Lung microvascular endothelial cell (primary cell): ENCODE results near the gene TMEM154. TPM values are rescaled to one million over a fixed set of nuclear protein-coding genes. Genes with fewer than 3 reads are reported as not detected.
A peak's percentile ranks its signal among the peaks of the same experiment; 100 is the strongest.

Experiments used
- DNase-seq, 2 donors: peaks; one replicate each; pipeline versions ENCODE4 v3.0.0 to v3.0.0-alpha.2; 2010; ENCODE audit warnings: low read depth in 2 of 2
- total RNA-seq: library from RNA; depleted of rRNA; stranded (reverse); fragments of >200 nt; gene quantifications from 2 replicates; pipeline ENCODE4 v1.2.1, GENCODE V29; 2014

Gene TMEM154
- total RNA-seq, 1 donor from 2014 or later = 0.20 TPM

DNA sequence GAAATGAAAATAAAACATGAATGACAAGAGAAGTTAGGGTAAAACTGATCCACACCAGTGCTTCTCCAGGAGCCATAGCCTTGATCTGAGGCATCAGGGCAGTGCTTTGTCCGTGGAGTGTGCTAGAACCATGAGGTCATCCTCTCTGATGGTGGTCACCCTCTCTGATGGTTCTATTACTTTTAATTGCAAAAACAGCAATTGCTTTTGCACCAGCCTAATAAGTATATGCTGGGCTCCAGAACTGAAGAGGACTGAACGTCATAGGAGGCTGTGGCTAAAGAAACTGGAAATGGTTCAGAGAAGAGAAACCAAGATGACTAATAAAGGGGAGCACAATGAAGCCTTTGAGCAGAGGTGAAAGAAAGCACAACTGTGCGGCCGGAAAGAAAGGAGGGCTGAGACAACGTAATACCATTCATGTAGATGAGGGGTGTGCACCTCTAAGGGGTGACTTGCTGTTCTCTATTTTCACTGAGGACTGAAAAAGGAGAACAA is 17.0 kb upstream of the TMEM154 start:
- DNase-seq = no peak

DNA sequence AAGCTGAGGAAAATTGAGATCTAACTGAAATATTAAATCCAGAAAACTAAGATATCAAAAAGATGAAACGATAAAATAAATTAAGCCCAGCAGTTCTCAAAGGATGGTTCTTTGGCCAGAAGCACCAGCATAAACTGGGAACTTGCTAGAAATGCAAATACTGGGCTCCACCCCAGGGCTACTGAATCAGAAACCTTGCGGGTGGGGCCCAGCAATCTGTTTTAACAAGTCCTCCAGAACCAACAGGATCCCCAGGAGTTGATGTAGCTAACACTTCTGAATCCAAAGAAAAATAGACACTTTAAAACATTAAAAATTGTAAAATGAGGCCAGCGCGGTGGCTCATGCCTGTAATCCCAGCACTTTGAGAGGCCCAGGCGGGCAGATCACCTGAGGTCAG is 14.1 kb upstream of the TMEM154 start:
- no peak for DNase-seq

DNA sequence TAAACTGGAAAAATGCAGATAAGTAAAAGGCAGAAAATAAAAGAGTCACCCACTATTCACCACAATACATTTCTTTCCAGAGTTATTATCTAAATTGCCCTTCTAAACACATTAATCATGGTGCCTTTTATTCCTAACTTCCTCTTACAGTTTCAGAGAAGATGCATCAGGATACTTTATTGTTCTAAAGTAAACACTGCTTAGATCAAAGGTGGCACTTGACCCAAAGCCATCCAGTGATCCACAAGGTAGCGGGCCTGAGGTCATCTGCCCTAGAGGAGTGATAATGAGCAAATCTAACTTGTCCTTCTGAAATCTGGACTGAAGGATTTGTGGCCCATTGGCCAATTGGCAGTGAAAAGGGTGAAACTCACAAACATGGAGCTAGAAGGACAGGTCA is 12.0 kb upstream of the TMEM154 start:
- DNase-seq = no peak

DNA sequence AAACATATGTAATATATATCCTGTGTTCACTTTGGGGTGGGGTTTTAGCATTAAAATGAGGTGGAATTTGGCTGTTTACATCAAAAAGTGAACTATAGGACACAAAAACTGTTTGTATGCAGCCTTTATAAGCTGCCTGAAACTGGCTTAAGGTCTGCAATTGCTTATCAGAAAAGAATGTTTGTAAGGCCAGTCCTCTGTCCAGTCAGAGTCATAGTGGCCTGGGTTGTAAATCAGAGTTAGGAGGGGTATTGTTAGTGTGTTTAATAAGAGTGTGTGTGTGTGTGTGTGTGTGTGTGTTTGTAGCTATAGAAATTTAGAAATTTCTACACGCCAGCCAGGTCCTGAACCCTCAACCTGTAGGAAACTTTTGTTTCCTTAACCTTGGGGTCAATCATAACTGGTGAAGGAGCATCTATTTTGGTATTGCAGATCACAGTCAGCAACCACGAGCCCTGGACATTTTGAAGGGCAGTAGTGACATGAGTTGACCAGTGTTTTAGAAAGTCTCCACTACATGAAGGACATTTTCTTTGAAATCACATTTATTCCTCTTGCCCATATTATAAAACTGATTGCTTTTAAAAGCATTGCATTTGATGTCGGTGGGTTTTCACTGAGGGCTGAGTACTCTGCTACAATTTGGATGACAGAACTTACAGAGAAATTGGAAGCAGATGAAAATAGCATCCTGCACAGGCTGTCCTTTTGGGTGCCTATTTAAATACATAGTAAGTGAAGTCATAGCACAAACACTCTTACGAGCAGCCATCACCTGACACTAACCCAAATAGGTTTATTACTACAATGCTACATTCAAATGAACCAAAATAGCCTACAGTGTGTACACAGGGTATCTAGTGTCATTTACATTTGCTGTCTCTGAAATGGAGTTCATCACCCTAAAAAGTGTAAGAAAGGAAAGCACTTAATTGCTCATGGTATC is 11.2 kb upstream of the TMEM154 start:
- DNase-seq = no peak

DNA sequence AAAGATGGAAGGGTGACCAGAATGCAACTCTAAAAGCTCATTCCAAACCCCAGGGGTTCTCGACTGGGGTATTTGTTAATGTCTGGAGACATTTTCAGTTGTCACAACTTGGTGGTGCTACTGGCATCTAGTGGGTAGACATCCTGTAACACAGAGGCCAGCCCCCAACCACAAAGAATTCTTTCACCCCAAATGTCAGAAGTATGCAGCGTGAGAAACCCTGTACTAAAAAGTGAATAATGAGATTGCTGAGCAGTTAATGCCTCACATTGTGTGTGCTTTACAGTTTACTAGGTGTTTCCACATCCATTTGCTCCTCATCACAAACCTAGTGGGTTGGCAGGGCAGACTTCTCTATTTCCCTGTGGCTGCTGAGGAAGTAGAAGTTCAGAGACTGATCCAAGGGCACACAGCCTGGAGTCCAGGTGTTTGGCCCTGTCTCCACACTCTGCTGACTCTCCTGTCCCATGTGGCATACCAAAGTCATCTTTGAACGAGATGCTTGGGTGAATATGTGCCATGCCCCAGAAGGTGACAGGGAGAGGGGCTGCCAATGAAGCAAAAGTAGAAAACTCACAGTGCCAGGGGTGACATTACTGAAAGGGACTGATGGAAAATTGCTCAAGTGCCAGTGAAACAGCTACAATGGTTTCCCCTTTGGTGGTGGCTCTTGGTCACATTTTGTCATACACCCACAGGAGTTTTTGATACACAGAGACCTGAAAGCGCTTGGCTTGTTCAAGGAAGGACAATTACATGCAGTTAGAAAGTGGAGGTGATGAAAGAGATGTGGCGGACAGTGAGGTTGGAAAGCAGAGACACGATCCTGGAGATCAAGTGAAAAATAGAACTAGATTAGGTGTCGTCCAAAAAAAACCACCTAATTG is 10.1 kb upstream of the TMEM154 start:
- DNase-seq = no peak

DNA sequence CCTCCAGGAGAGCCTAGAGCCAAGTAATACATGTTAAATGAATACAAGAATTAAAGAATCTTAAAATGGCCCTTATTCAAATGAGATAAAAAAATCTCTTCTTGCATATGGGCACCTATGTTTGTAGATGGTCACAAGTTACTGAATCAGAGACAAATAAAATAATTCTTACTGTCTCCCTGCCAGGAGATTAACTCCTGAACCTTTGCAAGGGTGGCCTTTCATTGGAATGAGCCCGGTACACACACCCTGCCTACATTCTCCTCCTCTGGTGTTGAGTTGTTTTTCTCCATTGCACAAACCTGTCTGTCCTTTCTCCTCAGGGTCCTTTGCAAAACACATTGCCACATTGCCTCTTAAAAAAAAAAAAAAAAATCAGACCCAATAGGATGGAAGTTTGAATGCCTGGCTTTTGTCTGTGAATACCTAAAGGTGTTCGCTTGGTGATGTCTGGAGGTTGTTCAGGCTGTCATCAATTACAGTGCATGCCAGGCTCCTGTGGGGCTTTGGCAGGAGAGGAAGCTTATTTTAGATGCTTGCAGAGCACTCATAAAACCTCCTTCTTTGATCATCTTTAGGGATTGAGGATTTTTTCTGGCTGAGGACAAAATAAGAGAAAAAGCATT is 8.3 kb upstream of the TMEM154 start:
- DNase-seq = no peak

DNA sequence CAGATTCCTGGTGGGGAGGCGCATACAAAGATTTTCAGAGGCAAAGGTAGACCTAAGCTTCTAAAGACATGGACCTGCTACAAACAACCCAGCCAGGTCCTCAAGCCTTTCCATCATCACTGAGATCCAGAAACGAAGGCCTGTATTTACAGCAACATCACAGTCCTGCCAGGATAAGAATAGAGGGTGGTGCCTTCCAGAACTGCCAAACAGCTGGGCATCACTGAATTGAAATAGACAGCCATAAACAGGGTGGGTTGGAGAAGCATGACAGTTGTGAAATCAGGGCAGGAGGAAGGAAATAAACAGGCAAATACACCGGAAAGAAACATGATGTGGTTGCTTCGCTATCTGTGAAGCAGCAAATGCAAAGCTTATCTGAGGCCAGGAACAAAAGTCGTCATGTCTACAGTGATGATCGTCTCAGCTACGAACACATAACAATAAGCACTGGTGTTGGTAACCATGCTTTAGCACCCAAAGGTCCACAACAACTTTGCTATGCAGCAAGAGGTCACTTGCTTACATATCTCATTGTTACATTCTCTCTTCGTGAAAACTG is 6.7 kb upstream of the TMEM154 start:
- DNase-seq = no peak

DNA sequence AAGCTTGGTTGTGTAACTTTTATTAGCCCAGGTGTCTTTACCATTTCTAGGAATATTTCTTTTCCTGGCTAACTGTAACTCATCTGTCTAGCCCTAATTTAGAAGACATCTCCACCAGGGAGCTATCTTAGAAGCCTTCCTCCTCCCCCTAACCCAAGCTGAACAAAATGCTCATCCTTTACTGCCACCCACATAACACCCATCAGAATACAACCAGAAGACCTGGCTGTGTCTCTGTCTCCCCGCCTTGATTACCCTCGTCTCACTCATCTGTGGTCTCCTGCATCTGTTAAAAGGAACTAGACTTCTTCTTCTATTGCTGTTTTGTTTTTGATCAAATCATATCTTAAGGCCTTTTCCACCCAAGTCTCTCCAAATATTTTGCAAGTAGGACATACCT is 4.8 kb upstream of the TMEM154 start:
- no peak for DNase-seq

DNA sequence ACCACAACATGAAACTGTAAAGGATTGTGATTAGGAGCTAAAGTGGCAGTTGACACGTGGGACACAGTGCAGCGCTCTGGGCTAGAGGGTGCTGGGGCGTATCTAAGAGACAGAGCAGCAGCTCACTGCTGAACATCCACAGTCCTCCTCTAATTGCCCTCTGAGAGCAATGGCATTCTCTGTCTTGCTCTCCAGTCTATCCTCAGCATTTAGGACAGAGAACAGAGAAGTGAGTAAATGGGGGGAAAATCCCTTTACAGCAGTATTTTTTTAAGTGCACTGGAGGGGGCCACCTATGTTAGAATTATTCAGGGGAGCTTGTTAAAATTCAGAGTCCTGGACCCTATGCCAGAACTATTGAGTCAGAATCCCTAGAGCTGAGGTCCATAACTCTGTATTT is 4.2 kb upstream of the TMEM154 start:
- DNase-seq = no peak

DNA sequence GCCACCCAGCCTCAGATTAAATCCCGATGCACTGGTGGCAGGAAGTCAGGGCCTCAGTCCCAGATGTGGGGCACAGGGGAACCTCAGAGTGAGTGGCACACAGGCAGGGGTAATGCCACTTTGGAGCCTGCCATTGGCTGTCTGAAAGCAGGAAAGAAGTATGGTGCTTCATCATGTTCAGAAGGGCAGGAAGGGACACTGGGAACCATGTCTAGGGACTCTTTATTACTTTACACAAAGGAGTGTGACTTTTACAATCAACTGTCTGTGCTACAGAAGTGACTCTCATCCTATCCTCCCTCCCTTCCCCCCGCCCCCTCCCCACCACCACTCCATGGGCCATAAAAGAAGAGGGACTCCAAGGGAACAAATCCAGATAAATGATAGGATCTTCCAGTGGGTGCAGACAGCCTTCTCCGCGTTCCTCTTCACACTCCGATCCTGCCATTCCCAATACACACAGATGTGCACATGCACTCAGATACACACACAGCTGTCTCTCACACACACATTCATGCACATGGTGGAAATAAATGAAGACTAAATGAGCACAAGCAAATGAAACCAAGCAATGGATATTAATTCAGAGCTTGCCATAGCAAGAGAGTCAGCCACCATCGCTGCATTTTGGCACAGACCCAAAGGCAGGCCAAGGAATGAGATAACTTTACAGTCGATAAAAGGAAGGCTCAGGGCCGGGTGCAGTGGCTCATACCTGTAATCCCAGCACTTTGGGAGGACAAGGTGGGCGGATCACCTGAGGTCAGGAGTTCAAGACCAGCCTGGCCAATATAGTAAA is 2.5 kb upstream of the TMEM154 start:
- DNase-seq = no peak

DNA sequence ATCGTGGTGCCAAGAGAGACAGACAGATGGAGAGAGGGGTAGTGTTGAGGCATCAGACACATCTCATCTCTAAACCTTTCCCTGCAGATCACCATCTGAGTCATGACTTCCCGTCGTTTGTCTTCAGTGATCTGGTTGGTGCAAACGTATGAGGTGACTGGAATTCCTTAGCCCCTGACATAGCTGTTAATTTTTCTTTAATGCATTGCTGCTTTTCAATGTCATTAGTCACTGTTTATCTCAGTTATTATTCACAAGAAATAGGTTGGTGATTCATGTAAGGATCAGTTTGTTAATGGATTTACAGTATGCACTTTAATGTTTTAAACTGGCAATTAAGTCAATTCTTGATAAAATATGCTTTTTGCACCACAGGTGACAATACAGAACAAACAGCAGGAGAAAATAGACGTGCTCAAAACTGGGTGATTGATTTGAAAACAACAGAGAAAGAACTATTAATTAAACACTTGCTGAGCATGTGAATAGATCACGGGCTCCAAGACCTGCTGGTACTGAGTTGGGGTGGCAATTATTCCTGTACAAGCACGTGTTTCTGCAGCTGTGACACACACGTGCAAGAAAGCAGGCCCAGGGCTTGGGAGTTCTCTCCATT is 1.3 kb upstream of the TMEM154 start:
- peak; percentile 31 to 85 for DNase-seq

DNA sequence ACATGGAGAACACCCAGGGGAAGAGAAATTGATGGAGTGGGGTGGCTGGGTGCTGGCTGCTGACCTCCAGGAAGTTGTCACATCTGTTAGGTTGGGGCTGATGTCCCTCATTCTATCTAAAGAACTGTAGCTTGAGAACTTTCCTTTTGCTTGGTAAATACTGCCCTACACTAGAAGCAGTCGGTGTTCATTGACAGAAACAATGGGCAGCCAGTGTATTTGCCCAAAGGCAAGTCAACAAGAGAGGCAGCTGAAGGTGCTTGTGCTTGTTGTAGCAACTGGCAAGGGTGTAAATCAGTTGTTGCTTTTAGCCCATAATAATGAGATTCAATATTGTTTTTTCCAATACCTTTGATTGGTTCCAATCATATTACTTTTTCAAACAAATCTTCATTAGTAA is 956 bp downstream of the TMEM154 start:
- DNase-seq = no peak

DNA sequence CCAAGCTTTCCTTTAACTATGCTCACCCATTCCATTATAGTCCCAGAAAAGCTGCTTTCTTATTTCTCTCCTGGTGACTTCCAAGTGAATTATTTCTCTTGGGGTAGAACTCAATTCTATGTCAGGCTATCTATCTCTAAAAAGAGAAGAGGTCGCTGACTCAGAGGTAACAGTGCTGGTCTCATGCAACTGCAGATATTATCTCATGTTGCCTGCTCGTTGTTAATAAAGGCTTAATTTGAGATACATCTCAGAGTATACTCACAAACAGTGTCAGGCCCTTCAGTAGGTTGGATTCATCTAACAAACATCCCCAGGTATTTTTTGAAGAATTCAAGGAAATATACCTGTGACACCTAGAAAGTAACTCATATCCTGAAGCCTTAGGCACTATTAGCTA is 2.7 kb downstream of the TMEM154 start:
- no peak for DNase-seq

DNA sequence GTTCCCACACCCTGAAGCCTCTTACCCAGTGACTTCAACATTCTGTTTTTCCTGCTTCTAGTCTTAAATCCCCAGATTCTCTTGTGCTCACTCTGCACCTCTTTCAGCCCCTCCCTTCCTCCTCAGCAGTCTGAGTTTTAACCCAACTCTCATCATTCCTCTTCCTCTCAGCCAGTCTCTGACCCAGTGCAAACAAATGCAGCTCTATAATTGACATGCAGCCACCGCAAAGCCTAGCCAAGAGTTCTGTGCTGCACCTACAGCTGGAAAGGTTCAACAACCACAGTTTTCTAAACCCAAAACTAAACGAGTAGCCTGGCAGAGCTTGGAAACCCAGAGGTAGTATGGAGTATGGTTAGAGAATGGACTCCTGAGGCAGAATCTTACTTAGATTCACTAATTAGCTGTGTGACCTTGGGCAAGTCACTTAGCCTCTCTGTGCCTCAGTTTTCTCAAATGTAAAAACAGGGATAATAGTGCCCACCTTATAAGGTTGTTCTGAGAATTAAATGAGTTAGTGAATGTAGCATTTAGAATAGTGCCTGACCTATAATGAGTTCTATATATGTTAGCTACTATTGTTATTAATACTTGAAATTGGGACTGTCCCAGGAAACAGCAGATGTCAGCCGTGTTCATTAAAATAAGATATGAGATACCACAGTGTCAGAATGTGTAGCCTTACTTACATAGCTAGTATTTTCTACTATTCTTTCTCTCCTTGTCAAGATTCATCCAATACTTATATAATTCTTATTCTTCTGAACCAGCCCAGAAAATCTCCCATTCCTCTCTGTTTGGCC is 3.5 kb downstream of the TMEM154 start:
- DNase-seq = no peak

DNA sequence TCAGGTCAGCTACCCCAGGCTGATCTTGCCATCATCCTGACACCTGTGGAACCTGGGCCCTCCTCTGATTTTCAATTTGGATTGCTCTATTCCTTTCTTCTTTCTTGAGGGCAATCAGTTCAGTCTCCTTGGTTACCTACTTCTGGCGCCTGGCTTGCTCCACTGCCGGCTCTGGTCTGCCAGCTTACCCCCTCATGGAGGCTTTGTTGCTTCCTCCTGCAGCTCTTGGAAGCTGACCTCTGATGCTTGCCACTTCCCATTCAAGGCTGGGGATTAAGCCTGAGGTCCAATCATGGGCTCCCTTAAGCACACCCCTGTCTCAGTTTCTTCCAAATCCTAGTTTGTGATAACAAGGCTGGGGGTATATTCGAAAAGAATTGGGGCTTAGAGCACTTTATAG is 5.4 kb downstream of the TMEM154 start:
- no peak for DNase-seq

DNA sequence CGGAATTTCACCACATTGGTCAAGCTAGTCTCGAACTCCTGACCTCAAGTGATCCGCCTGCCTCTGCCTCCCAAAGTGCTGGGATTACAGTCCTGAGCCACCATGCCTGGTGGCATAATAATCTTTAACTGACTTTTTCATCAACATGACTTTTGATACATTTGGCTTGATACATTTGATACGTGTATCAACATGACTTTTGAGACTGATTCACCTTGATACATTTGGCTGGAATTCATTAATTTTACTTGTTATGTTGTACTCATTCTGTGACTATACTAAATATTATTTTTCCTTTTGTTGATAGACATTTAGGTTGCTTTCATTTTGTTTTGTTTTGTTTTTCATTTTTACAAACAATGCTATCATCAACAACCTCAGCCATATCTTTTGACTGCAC is 6.3 kb downstream of the TMEM154 start:
- DNase-seq = no peak

DNA sequence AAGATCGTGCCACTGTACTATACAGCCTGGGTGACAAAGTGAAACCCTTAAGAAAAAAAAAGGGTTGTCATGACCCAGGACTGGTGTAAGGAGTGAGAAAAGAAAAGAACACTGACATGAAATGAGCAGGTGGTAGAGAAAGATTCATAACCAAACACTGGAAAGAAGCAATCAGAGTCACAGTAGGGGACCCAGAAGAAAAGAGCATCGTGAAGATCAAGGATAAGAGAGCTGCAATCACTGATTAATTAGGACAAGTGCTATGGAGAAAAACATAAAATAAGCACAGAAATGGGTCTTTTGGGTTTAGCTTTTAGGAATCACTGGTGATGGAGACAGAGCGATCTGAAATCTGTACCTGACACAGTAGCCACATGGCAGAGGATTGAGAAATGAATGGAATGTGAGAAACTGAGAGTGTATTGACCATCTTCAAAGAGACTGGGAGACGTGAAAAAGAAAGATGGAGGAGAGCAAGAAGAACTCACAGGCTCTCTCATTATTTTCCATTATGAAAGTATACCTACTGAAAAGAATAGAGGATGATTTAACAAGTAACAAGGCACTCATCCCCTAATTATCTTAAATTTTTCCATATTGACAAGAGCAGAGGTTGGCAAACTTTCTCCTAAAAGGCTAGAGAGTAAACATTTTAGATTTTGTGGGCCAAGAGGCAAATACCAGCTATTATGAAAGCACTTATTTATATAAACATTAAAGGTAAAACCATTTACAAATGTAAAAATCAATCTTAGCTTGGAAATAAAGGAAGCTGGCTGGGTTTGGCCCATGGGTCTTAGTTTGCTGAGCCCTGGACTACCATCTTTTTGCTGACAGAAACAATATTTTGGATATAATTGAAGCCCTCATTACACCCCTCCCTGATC is 7.3 kb downstream of the TMEM154 start:
- DNase-seq = no peak

DNA sequence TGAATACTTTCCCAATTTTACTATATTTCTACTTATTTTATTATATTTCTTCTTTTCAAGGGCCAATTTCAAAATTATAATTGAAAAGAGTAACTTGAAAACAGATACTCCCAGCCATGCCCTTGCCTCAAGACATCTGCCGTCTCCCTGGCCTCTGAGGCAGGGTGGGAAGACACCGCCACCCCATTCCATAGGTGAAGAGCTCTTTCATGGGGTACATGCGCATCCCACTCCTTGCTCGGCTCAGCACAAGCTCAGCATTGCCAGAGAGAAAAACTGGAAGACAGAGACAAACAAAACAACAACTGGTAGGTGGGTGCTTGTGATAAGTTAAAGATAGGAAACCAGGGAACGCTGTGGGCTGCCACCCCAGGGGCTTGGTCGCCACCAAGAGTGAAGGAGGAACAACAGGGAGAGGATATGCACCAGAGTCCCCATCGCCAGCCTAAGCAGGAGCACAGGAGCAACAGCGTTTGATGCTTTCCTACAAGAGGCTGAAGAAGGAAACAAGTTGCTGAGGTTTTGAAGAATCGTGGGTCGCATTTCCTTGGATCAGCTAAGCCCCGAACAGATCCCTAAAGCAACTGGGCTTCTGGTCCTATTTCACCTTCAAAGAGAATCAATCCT is 11.3 kb downstream of the TMEM154 start:
- no peak for DNase-seq
